DMS153 treated with DMSO at 0.1 percent for 48 hours (cell line): Measurements from ENCODE around the gene CPA1.
A peak's percentile ranks its signal among the peaks of the same experiment; 100 is the strongest.

ENCODE experiments used
- DNase-seq: peaks from one replicate; lab custom pipeline; 2025; ENCODE audit not compliant: unreplicated experiment; lab: John Stamatoyannopoulos, UW

The CPA1 gene

DNA sequence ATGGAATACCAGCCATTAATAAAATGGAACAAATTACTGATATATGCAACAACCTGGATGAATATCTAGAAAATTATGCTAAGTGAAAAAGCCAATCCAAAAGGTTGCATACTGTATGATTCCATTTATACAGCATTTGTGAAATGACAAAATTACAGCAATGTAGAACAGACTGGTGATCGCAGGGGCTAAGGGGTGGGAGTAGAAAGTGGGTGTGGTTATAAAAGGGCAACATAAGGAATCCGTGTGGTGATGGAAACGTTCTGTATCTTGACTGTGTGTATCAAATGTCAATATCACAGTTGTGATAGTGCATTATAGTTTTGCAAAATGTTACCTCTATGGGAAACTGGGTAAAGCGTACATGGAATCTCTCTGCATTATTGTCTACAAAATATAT is 45.5 kb downstream of the CPA1 start:
- no peak for DNase-seq

DNA sequence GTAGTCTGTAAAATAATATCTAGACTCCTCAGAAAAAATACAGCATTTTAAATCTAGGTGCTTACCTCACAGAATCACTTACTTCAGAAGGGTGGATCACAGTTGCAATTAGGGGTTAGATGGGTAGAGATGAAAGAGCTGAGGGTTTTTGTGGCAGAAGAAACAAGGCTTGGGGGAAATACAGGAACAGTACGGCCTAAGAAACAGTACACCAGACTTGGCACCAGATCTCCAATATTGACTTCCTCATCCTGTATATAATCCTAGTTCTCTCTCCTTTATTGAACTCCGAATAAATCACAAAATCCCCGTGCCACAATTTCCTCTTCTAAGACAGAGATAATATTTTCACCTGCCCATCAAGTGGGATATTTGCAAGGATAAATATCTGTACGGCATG is 46.3 kb downstream of the CPA1 start:
- no peak for DNase-seq

DNA sequence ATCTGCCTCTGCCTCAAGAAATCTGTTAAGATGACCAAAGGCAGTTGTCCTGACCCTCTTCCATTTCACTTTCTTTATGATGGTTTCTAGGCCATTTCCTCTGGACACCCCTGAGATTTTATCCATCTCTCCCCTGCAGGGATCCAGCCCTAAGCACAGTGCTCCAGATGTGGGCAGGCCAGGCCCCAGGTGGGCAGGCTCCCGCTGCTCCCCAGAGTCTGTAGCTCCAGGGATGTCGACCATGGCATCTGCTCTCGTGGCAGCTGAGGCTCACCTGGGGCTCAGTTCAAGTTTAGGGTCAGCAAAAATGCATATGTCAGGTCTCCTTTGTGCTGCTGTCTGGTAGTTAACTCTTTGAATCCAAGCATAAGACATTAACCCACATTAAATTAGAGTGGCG is 48.7 kb downstream of the CPA1 start:
- no peak for DNase-seq

DNA sequence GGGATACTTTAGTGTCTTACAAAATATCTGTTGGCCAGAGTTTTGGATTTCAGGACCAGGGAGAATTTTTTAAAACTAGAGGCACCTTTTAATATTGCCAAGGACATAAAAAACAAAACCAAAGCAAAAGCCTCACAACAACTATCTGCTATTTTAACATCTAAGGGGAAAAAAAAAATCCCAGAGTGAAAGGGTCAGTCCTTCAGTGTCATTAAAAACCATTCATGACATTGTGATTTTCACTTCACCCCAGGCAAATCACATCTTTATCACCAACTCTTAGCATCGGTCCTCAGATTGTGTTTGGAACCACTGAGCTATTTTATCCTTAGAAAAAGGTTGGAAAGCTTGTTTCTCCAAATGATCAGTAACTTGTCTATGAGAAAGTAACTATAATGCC is 49.8 kb downstream of the CPA1 start:
- no peak for DNase-seq

DNA sequence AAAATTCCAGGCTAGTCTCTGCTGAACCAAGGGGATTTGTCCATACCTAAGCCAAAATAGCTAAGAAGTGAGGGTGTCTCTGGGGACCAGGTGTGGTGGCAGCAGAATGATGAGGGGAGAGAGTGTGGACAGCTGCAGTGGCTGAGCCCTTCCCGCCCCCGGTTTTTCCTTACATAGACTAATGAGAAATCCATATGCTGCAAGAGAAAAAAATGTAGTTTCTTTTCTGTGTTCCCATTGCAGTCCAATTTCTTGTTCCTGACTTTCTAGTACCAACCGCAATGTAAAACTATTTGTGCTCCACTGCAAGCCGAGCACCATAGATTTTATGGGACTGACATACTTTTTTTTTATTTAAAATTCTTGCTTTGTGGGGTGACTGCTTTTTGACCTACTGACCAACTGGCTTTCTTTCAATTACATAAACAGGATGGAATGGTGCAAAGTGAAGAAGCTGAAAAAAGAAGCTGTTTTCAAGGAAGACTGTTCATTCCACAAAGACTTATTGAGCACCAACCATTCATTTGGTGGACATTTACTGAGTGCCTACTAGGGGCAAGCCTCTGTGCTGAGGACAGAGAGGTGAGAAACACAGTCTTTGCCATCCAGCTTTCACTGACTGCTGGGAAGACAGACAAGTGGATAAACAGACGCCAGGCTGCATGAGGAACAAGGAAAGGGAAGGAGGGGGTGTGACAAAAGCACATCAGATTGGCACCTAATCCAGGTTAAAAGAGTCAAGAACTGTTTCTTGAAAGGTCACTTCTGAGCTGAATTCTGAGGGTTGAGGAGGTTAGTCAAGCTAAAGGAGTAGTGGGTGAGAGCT is 50.8 kb downstream of the CPA1 start:
- DNase-seq: peak; percentile 32

DNA sequence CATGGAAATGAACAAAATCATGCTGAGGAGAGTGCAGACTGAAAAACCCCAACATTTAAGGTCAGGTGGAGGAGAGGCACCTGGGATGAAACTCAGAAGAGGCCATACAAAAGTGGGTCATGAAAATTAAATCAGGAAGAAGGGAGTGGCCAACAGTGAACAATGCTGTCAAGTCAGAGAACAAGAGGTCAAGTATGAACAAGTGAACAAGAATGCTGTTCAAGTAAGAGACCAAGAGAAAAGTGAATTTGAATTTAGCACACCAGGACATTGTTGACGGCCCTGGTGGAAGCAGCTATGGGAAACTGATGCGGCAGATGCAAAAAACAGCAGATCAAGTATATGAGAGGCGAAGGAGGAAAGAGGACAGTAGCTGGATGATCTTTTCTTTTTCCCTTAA is 52.6 kb downstream of the CPA1 start:
- no peak for DNase-seq

DNA sequence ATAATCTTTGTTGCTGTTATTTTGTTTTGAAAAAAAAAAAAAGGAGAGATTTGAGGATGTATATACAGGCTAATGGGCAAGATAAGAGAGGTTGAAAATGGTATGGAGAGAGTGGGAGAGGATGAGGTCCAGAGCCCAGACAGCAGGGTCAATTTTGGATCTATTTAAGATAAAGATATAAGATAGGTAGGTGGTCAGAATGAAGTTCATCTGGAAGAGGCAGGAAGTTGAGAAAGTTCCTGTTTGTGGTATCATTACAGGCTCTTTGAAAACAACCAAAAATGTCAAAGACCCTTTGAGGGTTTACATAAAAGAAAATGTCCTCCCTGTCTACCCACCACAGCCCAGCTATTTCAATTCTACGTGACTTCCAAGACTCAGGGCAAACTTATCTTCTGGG is 53.0 kb downstream of the CPA1 start:
- DNase-seq: no peak

DNA sequence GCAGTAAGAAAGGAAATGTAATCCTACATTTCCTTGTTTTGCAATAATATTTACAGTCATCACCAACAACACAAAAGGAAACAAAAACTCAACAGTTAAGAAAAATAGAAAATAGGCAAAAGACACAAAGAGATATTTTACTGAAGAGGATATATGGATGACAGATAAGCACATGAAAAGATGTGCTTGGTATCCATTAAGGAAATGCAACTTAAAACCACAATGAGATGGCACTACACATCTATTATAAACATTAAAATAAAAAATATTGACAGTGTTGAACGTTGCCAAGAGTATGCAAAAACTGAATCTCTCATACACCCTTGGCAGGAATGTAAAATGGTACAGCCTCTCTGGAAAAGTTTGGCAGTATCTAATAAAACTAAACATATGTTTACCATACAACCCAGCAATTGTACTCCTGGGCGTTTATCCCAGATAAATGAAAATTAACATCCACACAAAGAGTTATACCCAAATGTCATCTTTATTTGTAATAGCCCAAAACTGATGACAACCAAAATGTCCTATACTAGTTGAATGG is 55.1 kb downstream of the CPA1 start:
- DNase-seq: no peak

DNA sequence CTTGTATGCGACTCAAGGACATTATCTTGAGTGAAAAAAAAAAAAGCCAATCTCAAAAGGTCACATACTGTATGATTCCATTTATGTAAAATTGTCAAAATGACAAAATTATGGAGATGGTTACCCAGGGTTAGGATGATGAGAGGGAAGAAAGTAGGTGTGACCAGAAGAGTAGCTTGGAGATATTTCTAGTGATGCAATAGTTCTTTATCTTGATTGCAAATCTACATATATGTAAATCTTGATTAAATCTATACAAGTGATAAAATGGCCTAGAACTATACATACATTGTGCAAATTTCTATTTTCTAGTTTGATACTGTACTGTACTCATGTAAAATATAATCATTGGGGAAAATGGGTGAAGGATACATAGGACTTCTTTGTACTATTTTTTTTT is 56.0 kb downstream of the CPA1 start:
- no peak for DNase-seq
